DMS 273 (cell line): ENCODE measurements around the gene DSCAML1.

ENCODE experiments used
- DNase-seq: peaks from one replicate; lab custom pipeline; 2025; ENCODE audit not compliant: unreplicated experiment; lab: John Stamatoyannopoulos, UW

Gene DSCAML1

DNA sequence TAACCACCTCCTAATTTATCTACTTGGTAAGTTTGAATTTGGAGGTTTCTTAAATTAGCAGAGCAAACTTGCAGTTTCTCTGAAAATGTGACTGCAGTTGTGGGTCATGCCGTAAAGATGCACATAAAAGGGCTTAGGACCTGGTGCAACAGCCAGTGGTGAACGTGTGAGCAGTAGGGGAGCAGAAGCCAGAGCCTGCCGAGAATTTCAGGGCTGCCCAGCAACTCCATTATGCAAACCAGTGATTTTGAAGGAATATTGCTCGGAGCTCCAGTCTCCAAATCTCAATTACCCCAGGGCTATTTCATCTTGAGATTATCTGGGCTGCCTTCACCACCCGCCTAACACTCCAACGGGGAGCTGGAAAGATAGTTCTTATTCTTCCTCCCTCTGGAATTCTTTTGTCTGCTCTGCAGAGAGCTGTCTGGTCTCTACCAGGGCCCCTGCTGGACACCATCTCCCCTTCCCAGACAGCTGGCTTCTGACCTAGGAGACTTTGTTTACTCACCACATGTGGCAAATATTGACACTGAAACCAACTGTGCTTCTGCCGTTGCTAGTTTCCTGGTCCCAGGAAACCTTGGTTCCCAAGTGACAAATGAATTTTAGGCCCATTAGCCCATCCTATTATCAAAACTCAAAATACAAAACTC, 93.9 kb downstream of the DSCAML1 start:
- DNase-seq: peak; percentile 15

DNA sequence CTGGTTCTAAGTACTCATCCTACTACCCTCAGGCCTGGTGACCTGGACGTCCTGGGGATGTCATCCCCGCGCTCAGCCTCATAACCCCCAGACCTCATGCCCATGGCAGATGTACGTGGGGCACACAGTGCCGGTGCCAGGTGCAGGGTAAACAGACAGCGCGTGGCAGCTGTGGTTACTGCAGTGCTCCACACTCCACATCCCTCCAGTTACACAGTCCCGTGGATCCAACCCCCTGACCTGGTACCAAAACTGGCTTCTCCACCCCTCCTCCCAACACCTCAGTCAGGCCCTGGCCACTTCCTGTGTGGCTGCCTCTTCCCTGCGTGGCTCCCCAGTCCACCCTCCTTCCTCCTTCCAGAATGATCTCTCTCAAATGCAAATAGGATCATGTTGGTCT, 95.2 kb downstream of the DSCAML1 start:
- no peak for DNase-seq

DNA sequence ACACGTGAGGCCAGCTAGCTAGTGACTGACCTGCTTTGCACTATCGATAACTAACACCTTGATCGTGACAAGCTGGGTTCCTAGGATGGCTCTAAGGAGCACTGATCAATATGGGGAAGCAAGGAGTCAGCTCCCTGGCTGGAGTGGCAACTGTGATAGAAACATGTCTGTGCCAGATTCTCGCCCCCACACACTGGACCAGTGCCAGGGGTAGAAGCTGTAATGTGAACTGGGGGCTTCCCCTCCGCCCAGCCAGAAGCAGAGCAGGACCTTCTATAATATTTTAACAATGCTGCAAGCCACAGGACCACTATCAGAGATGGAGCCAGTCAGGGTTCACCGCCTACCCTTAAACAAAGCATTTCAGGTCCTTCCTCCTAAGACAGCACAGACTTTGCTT, 96.5 kb downstream of the DSCAML1 start:
- DNase-seq: peak; percentile 37

DNA sequence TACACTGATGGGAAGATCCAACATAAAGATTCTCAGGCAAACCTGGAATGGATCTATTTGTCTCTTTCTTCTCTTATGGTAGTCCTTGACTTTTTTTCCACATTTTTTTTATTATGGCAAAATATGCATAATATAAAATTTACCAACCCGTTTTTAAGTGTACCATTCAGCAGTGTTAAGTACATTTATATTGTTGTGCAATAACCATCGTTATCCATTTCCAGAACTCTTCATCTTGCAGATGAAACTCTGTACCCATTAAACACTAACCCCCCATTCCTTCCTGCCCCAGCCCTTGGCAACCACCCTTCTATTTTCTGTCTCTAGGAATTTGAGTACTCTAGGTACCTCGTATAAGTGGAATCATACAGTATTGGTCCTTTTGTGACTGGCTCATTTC, 99.7 kb downstream of the DSCAML1 start:
- no peak for DNase-seq

DNA sequence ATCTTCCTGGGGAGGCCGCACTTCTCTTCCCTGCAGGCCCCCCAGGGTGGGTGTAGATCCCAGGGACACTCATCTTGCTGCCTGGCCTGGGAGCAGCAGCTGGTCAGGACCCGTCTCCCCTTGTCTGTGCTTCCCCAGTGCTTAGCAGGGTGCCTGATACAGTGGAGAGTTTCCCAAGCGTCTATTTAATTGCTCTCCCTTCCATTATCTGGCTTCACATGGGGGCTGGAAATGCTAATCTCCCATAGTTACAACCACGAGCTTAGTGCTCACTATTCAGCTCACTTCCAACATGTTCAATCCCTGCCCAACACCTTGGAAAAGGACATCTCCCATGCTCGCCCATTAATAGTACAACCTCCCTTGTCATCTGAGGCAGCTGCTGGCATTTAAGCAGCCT, 100.5 kb downstream of the DSCAML1 start:
- DNase-seq: no peak

DNA sequence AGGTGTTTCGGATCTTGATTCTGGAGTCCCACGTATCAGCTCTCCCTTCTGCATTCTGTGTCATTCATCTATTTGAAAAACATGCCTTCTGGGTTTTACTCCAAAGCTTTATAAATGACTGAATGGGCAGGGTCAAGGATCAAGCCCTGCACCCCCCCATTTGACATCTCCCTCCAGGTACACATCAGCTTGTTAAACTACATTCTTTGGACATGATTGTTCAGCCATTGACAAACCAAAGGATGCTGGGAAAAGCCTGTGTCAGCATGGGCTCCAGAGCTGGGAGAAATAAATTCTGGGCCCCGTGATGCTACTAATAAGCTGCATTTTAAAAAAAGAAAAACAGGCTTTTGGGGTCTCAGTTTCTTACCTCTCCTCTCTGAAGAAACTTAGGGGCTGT, 103.7 kb downstream of the DSCAML1 start:
- DNase-seq: no peak

DNA sequence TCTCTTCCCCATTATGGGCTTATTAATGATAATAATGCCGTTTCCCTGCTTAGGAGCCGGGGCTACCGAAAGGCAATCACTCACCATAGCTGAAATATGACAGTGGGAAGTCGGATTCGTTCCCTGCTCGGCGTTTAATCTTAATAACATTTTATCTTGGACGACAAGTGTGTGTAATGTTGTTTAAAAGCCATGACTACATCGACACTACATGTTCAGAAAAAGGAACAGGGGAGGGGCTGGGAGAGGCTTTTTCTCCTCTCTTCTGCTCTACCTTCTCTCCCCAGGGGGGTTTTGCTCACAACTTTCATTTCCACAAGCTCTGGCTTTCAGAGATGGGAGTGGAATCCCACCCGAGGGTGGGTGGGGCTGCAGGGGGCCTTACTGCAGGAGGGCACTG, 105.5 kb downstream of the DSCAML1 start:
- no peak for DNase-seq

DNA sequence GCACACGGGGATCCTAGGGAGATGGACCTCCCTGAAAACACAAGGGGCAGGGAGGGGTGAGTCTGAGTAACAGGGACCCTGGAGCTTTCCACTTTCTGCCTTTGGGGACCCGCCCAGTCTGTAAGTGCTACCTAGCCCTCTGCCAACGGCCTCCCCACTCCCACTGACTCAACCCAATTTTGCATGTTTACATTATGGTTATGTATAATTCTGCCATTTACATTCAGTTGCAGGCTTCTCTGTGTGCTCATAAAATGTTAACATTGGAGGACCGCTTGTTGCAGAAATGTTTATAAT, 105.8 kb downstream of the DSCAML1 start:
- no peak for DNase-seq

DNA sequence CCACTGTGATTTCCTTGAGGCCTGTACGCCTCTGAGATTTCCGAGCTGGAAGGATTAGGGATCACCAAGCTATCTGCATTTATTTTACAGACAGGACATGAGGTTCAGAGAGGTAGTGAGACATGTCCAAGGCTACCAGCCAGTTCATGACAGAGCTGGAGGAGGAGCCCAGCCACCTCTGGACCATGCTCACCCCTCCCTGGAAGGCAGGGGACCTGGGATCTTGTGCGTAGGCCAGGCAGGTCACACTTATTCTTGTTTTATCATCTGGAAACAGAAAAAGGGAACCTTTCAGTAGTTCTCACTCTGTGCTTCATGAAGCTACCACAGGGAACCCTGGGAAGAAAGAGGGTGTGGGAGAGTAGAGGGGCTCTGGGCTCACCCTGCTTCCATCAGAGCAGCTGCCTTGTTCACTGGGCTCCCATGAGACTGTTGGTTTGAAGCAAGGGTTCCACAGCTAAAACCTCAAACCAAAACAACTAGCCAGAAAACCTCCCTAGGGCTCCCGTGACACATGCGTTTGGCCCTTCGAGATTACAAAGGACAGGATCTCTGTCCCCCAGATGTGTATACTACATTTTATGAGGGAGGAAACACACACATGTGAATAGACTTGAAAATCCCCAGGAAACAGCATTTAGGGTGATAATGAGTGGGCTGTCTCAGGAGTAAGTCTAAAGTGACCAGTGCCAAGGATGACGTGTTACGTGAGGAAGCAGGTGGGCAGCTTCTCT, 106.4 kb downstream of the DSCAML1 start:
- no peak for DNase-seq

DNA sequence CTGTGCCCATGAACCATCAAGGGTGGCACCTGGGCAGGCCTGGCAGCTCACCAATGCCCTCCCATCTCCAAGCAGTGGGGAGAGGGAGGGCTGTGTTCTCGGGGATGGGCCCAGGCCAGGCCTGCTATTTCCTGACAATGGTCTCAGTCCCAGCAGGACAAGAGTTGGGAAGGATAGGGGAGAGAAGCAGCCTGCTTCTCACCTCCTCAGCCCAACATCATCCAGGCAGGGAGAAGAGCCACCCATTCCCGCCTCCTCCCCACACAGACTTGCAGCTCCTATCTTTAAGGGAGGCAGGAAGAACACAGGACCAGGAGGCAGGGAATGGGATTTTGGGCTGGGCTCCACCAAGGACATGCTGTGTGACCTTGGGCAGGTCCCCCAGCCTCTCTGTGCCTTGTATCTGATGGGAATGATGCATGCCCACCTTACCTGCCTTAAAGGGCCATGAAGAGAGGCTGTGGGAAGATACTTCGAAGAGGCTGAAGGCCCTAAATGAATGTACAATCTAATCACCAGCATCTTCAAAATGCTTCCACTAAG, 108.7 kb downstream of the DSCAML1 start:
- no peak for DNase-seq

DNA sequence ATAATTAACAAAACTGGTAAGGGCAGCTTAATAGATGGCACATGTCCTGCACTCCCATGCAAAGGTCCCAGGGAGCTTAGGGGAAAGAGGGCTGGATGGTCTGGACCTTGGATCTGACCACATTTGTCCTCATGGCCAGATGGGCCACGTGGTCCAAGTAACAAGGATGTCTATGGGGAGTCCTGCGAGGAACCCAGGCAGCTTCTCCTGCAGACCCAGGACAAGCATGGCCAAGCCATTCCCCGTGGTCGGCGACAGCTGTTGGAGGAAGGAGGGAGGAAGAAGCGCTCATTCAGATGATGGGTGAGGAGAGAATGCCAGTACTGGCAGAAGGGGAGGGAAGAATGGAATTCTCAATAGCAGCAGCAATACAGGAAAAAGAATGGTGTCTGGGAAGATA, 109.2 kb downstream of the DSCAML1 start:
- DNase-seq: no peak

DNA sequence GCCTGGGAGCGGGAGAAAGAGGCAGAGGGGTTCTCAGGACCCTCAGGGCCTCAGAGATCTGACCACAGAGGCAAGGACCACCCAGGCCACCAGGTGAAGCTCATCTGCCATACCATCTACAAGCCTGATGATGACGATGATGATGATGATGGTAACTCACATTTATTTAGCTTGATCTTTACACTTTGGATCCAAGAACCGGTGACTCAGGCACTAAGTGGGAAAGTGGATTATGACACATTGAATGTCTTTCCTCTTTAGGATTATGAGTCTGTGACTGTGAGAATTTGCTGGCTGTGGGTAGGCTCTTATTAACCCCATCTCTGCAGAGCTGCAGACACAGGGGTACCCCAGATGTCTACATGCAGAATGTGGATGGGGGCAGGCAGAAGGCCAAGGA, 110.3 kb downstream of the DSCAML1 start:
- DNase-seq: no peak

DNA sequence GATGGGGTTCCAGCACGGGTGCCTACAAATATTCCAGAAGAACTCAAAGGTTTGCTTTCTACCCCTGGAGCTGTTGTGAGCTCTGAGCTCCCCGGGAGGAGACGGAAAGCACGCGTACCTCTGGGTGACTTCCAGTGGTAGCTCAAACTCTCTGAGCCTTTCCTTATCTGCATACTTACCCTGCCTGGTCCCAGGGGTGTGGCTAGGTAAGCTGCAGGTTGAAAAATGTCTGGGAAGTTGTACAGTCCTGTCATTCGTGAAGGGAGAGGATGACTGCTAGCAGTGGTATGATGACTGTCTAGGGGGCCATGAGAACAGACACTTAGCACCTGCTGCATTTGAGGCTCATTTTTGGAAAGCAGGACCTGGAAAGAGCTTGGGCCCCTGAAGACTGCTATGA, 111.5 kb downstream of the DSCAML1 start:
- no peak for DNase-seq

DNA sequence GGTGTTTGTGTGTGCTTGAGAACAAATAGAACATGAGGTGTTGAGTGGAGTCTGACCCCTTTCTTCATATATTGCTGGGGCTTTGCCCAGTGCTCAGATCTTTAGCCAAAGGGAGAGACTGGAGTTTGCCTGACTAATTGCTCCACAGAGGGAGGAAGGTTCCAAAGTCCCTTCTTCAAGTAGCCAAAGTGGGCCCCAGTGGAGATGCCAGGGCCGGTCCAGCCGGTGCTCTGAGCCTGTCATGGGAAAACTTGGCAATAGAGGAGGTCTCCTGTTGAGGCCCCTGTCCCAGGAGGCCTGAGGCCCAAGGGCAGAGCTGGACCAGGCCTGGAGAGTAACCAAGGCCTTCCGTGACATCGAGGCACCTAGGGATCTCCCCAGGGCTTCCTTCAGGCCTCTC, 112.3 kb downstream of the DSCAML1 start:
- no peak for DNase-seq

DNA sequence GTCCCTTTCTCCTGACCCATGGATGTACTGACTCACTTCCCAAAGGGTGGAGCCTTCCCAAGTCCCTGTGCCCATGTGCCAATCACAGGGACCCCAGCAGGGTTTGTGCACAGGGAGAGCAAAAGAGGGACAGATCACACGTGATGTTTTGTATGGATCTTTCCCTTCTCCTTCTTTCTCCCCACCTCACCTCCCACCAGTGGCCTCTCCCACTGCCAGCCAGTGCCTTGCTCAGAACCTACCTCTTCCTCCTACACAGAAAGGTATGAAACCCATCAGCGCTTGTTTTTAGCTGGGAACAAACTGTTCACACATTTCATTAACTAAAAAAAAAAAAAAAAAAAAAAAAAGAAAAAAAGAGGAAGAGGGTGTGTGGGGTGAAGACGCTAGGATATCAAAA, 112.9 kb downstream of the DSCAML1 start:
- no peak for DNase-seq

DNA sequence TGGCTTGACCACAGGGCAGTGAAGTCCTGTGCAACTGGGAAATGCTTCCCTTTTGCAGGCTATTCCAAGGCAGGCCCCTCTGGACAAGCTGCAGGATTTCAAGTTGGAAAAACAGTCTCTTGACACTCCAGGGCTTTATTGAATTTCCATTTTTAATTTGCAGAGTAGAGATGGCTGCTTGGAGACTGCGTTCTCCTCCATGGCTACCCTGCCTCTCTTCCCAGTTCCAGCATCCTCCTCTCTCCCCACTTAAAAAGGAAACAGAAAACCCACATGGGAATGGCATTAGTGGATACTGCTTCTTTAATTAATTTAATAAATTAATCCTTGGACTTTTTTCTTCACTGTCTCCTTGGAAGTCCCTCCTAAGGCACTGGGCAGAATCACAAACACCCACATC, 115.6 kb downstream of the DSCAML1 start:
- DNase-seq: no peak

DNA sequence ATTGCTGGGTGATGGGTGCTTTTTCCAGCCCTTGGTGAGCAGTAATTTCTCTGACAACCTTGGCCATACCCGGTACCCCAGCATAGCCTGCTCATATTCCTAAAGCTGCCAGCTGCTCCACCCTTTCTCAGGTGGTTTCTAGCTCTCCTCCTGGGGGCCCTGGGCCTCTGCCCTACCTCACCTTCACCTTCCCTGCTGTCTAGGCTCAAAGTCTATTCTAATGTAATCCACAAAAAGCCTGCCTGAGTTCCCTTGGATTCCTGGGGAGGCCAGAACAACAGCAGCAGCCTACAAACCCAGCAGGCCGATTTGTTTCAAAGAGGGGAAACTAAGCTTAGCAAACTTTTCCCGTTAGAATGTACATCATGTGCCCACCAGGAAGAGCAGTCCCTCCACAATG, 117.6 kb downstream of the DSCAML1 start:
- DNase-seq: no peak

DNA sequence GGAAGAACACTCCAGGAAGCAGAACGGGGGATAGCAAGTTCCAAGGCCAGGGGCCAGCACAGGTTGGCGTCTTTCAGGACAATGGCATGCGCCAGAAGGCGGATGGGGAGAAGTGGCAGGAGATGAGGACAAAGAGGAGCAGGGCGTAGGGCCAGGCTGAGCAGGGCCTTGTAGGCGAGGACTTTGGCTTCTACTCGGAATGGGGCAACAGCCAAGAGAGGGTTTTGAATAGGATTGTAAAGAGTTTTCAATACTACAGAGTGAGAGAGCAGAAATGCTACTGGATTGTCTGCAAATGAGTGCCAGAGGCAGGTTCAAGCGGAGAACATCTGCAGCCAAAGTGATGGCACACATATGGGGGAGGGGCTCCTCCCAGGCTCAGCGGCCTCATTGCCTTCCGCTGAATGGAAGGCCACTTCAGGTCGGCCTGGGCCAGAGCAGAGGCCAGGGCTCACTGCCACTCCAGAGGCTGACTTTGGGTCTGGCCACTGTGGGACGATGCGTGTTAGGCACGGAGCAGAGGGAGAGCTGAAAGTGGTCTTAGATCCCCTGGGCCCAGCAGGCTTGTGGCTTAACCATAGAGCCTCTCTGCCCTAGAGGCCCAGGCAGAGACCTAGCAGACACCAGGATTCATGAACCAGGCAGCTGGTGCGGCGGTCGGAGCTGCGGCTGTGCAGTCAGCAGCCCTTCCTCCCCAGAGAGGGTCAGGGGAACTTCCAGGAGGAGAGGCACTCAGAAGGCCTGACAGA, 118.2 kb downstream of the DSCAML1 start:
- DNase-seq: peak; percentile 14

DNA sequence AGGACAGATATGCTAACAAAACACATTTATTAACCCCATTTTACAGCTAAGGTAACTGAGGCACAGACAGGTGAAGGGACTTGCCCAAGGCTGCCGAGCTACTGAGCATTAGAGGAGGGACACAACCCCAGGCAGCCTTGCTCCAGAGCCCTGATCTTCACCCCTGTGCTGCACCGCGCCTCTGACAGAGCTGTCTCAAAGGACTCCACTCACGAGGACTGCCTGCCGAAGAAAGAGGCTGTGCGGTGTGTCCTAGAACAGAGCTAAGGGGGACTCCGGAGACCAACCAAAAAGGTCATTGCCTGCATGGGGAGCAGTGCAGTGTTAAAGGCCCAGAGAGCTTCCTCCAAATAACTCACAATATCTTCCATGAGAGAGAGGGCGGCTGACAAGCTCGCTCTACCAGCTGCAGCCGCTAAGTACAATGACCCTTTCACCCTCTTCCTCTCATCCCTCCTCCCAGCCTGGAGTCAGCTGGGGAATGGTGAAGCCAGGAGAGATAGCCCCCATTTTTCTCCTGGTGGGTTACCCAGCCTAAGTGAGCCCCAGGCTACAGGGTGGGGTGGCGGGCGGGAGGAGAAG, 119.2 kb downstream of the DSCAML1 start:
- no peak for DNase-seq

DNA sequence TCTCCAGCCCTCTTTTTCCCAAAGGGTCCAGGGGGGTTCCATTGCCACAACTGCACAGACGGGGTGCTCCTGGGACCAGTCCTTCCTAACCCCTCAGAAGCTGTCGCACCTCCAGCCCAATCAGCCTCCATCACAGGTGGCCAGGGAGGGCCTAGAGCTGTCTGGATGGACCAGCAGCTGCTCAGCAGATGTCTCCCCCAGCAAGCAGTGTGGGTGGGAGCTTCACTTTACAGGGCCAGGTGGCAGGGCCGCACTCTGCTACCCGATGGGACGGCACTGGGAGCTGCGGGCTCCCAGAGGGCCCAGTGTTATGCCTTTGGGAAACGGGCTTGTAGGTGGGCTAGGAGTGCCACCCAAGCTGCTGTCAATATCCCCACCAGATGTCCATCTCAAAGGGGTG, 120.5 kb downstream of the DSCAML1 start:
- DNase-seq: peak; percentile 81

DNA sequence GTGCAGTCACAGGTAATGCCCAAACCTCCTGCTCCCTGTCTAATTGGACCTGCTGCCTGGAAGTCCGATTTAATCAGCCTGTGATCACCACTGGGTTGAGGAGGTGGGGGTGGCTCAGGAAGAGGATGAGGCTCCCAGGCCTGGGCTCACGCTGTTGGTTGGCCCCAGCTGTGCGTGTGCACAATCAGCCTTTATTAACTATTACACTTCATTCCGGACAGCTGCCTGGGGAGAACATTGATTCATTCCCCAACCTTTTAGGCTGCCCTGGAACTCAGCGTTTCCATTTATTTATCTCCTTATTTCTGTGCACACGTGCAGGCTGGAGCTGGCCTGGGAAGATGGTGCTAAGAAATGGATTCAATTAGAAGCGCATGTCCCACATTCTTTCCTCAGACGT, 123.4 kb downstream of the DSCAML1 start:
- DNase-seq: no peak

DNA sequence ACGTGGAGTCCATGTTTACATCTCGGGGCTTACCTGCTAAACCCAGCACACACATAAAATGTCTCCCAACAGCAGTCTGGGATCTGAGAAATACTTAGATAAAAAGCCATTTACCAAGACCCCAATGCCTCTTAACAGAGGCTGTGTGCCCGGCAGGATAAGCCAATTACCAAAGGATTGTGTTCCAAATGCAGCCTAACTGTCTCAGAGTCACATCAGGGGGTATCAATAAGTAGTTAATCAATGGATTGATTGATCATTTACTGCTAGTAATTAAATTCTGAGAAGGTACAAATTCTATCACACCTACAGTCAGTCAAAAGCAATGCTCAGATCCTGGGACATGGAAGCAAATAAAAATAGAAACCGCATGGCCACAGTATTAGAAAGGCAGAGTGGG, 125.6 kb downstream of the DSCAML1 start:
- no peak for DNase-seq
